Ascending aorta (tissue), 2 donors: Measurements from ENCODE around the gene TCF19. TPM values are rescaled to one million over a fixed set of nuclear protein-coding genes. Genes with fewer than 3 reads are reported as not detected.
"Not testable (repeated sequence)": the region's sequence is repeated elsewhere in the genome, so short reads cannot be mapped to it uniquely, and the experiment has no call there.

ENCODE experiments used
- DNase-seq, 2 donors: peaks; one replicate each; pipeline ENCODE4 v3.0.0-alpha.2; 2019; ENCODE audit warnings: low spot score in 2 of 2
- H3K27ac ChIP-seq, 2 donors: fragments of 200-600 bp; sonication (generic); one replicate each; pipeline ENCODE4 v1.5.1; 2016 to 2017; ENCODE audit warnings: mild to moderate bottlenecking in 1 of 2
- H3K27me3 ChIP-seq: fragments of 200-600 bp; sonication (generic); one replicate; pipeline ENCODE4 v1.5.1; 2017
- H3K36me3 ChIP-seq, 2 donors: fragments of 200-600 bp; sonication (generic); one replicate each; pipeline ENCODE4 v1.5.1; 2016
- H3K4me1 ChIP-seq, 2 donors: fragments of 200-600 bp; sonication (generic); one replicate each; pipeline ENCODE4 v1.5.1; 2016 to 2017; ENCODE audit warnings: mild to moderate bottlenecking in 1 of 2
- H3K4me3 ChIP-seq, 2 donors: fragments of 200-600 bp; sonication (generic); one replicate each; pipeline ENCODE4 v1.5.1; 2016 to 2017; ENCODE audit warnings: mild to moderate bottlenecking in 1 of 2
- H3K9me3 ChIP-seq, 2 donors: fragments of 200-600 bp; sonication (generic); one replicate each; pipeline ENCODE4 v1.5.1; 2016
- CTCF ChIP-seq, 3 experiments: fragments of 200-600 bp in 2 of 3; fragments of 450-650 bp in 1 of 3; sonication (generic) in 2 of 3; IDR thresholded peaks; one replicate each; pipeline ENCODE4 v1.5.1; 2016 to 2019; ENCODE audit warnings: antibody characterized with exemption in 3 of 3, mild to moderate bottlenecking in 1 of 3, moderate library complexity in 1 of 3
- intact Hi-C: fragments of 100-400 bp; cut with DNase I; formaldehyde crosslinking; loops from one replicate; pipeline ENCODE4 v1.15.1; 2023
- total RNA-seq: library from RNA; depleted of rRNA; stranded (reverse); fragments of >200 nt; gene quantifications from one replicate; pipeline ENCODE4 v1.1.0, GENCODE V29; 2016

The TCF19 gene
- total RNA-seq, 1 donor from 2014 or later = 10.3 TPM

- no peaks in the 10 kb centered on the region for H3K27me3 ChIP-seq
- H3K4me3 ChIP-seq = no peak overlapping the region
- no peak for TF ChIP-seq CTCF (IDR thresholded peaks at IDR 0.05)
- H3K9me3 ChIP-seq = no peaks in the 10 kb centered on the region
- H3K4me1 ChIP-seq = no peaks in the 10 kb centered on the region
- no peaks in the 10 kb centered on the region for H3K36me3 ChIP-seq
- intact Hi-C loops = no loop called here
- no peak overlapping the region for H3K27ac ChIP-seq
- DNase-seq = no peak
These were observed 20.0 kb downstream of the TCF19 start for GRCh38 chr6:31178143-31179041.

GRCh38 chr6:31179042-31179386, 20.6 kb downstream of the TCF19 start:
- no peak for TF ChIP-seq CTCF (IDR thresholded peaks at IDR 0.05)
- Histone ChIP-seq H3K36me3 (no peaks in the 10 kb centered on the region), H3K27me3 (no peaks in the 10 kb centered on the region), H3K4me3 (no peak overlapping the region), H3K4me1 (no peaks in the 10 kb centered on the region), H3K27ac (no peak overlapping the region), H3K9me3 (no peaks in the 10 kb centered on the region)
- DNase-seq = no peak
- intact Hi-C loops = no loop called here

GRCh38 chr6:31179896-31180295, 21.5 kb downstream of the TCF19 start:
- intact Hi-C loops = no loop called here
- Histone ChIP-seq H3K4me3 (peak overlapping the region in 1 of 2 donors; percentile 50), H3K36me3 (no peaks in the 10 kb centered on the region), H3K4me1 (no peaks in the 10 kb centered on the region), H3K27ac (no peak overlapping the region), H3K27me3 (no peaks in the 10 kb centered on the region), H3K9me3 (no peaks in the 10 kb centered on the region)
- no peak for TF ChIP-seq CTCF (IDR thresholded peaks at IDR 0.05)
- DNase-seq = no peak

- peak overlapping the region in 1 of 2 donors; percentile 19 for H3K27ac ChIP-seq
- no peaks in the 10 kb centered on the region for H3K4me1 ChIP-seq
- H3K9me3 ChIP-seq = no peaks in the 10 kb centered on the region
- peak in 1 of 2 donors; percentile 71 for DNase-seq
- intact Hi-C loops = no loop called here
- H3K27me3 ChIP-seq = no peaks in the 10 kb centered on the region
- TF ChIP-seq CTCF (IDR thresholded peaks at IDR 0.05) = no peak
- H3K4me3 ChIP-seq = peak overlapping the region in 1 of 2 donors; percentile 50
- H3K36me3 ChIP-seq = no peaks in the 10 kb centered on the region
These were observed 22.1 kb downstream of the TCF19 start for GRCh38 chr6:31180500-31180899.

GRCh38 chr6:31183287-31183686, 24.9 kb downstream of the TCF19 start:
- intact Hi-C loops, H3K4me3 ChIP-seq, H3K9me3 ChIP-seq, H3K36me3 ChIP-seq, H3K27ac ChIP-seq, DNase-seq, H3K4me1 ChIP-seq, H3K27me3 ChIP-seq: not testable (repeated sequence)

GRCh38 chr6:31183859-31184258, 25.5 kb downstream of the TCF19 start:
- H3K27me3 ChIP-seq, H3K4me3 ChIP-seq, H3K27ac ChIP-seq, H3K4me1 ChIP-seq, intact Hi-C loops, DNase-seq, H3K36me3 ChIP-seq, H3K9me3 ChIP-seq: not testable (repeated sequence)

- H3K27me3 ChIP-seq, H3K4me1 ChIP-seq, intact Hi-C loops, H3K9me3 ChIP-seq, H3K36me3 ChIP-seq, DNase-seq: not testable (repeated sequence)
- Histone ChIP-seq H3K4me3 (peak overlapping the region in 1 of 2 donors; percentile 33), H3K27ac (peak overlapping the region; percentile 67 to 69)
These were observed 27.3 kb downstream of the TCF19 start for GRCh38 chr6:31185695-31186051.
